Lower lobe of right lung (tissue), 2 donors: ENCODE data around the gene CD84. TPM values are rescaled to one million over a fixed set of nuclear protein-coding genes. Genes with fewer than 3 reads are reported as not detected.
"Not testable (repeated sequence)": the region's sequence is repeated elsewhere in the genome, so short reads cannot be mapped to it uniquely, and the experiment has no call there.

ENCODE experiments used
- ATAC-seq, 2 donors: fragments of 200-7000 bp; cut with Tn5 transposase; one replicate each; pipeline ENCODE4 v1.9.1; 2020 to 2022; ENCODE audit warnings: mild to moderate bottlenecking in 2 of 2, moderate library complexity in 2 of 2
- DNase-seq: peaks from one replicate; pipeline ENCODE4 v3.0.0-alpha.2; 2020
- H3K27ac ChIP-seq: fragments of 200-600 bp; one replicate; pipeline ENCODE4 v1.8.0; 2022
- H3K27me3 ChIP-seq: fragments of 200-600 bp; one replicate; pipeline ENCODE4 v1.8.0; 2022; ENCODE audit warnings: low read depth
- H3K36me3 ChIP-seq: fragments of 200-600 bp; one replicate; pipeline ENCODE4 v1.8.0; 2022; ENCODE audit warnings: mild to moderate bottlenecking
- H3K4me1 ChIP-seq: fragments of 200-600 bp; one replicate; pipeline ENCODE4 v1.8.0; 2022
- H3K4me3 ChIP-seq: fragments of 200-600 bp; one replicate; pipeline ENCODE4 v1.8.0; 2022; ENCODE audit warnings: mild to moderate bottlenecking
- H3K9me3 ChIP-seq: fragments of 200-600 bp; one replicate; pipeline ENCODE4 v1.8.0; 2022
- intact Hi-C: fragments of 100-400 bp; cut with DNase I; formaldehyde crosslinking; loops from one replicate; pipeline ENCODE4 v1.11.0; 2022
- total RNA-seq: library from RNA; stranded (reverse); fragmentation: NEBNext Ultra II Directional; extraction: Animal tissue kit (Norgen Biotek cat#: 25700); gene quantifications from one replicate; pipeline ENCODE4 v1.2.1, GENCODE V29; 2021
- TF ChIP-seq, protein P1 (sequence below): fragments of 200-600 bp; IDR thresholded peaks from one replicate; pipeline ENCODE4 v1.8.0; 2022; ENCODE audit warnings: antibody characterized with exemption, mild to moderate bottlenecking
- donor health status: DM: no; HTN: yes; CAD: no; lungs with severe emphysema.

The CD84 gene
- total RNA-seq, 1 donor from 2014 or later = 24.1 TPM

DNA sequence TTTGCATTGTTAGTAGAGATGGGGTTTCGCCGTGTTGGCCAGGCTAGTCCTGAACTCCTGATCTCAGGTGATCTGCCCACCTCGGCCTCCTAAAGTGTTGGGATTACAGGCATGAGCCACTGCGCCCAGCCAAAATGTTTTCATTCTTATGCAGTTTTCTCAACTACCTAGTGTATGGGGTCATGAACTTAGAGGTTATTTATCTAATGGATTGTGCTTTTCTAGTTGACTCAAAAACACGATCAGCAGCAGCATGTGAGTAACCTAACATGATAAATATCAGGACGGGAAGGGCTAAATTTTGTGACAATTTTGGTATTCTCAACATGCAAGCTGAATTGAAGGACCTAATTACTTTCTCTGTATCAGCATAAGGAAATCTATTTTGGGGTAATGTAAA, 9.2 kb upstream of the CD84 start:
- Histone ChIP-seq H3K36me3 (no peaks in the 10 kb centered on the region), H3K27me3 (no peaks in the 10 kb centered on the region), H3K9me3 (no peaks in the 10 kb centered on the region), H3K4me3 (no peak overlapping the region), H3K27ac (no peak overlapping the region), H3K4me1 (no peaks in the 10 kb centered on the region)
- intact Hi-C loops = no loop called here
- DNase-seq (no peak), ATAC-seq (no peak)
- TF ChIP-seq, protein P1, sequence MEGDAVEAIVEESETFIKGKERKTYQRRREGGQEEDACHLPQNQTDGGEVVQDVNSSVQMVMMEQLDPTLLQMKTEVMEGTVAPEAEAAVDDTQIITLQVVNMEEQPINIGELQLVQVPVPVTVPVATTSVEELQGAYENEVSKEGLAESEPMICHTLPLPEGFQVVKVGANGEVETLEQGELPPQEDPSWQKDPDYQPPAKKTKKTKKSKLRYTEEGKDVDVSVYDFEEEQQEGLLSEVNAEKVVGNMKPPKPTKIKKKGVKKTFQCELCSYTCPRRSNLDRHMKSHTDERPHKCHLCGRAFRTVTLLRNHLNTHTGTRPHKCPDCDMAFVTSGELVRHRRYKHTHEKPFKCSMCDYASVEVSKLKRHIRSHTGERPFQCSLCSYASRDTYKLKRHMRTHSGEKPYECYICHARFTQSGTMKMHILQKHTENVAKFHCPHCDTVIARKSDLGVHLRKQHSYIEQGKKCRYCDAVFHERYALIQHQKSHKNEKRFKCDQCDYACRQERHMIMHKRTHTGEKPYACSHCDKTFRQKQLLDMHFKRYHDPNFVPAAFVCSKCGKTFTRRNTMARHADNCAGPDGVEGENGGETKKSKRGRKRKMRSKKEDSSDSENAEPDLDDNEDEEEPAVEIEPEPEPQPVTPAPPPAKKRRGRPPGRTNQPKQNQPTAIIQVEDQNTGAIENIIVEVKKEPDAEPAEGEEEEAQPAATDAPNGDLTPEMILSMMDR = no peak

- H3K4me1 ChIP-seq = no peaks in the 10 kb centered on the region
- no peaks in the 10 kb centered on the region for H3K27me3 ChIP-seq
- DNase-seq (no peak), ATAC-seq (no peak)
- H3K9me3 ChIP-seq = no peaks in the 10 kb centered on the region
- intact Hi-C loops = no loop called here
- no peak overlapping the region for H3K4me3 ChIP-seq
- no peaks in the 10 kb centered on the region for H3K36me3 ChIP-seq
- TF ChIP-seq, protein P1 = no peak
- H3K27ac ChIP-seq = no peak overlapping the region
Measured at GRCh38 chr1:160584784-160585183, 5.5 kb upstream of the CD84 start.

GRCh38 chr1:160582976-160583375, 3.7 kb upstream of the CD84 start:
- intact Hi-C loops, ATAC-seq, H3K27ac ChIP-seq, H3K36me3 ChIP-seq, DNase-seq, H3K4me1 ChIP-seq, H3K27me3 ChIP-seq, H3K9me3 ChIP-seq, H3K4me3 ChIP-seq: not testable (repeated sequence)

- DNase-seq = no peak
- no peak overlapping the region for H3K4me3 ChIP-seq
- ATAC-seq = no peak
- TF ChIP-seq, protein P1 = no peak
- H3K4me1 ChIP-seq = no peaks in the 10 kb centered on the region
- intact Hi-C loops = no loop called here
- no peaks in the 10 kb centered on the region for H3K36me3 ChIP-seq
- no peaks in the 10 kb centered on the region for H3K9me3 ChIP-seq
- no peaks in the 10 kb centered on the region for H3K27me3 ChIP-seq
- no peak overlapping the region for H3K27ac ChIP-seq
Measured at GRCh38 chr1:160581961-160582360, 2.7 kb upstream of the CD84 start.

GRCh38 chr1:160580221-160580812, 1.0 kb upstream of the CD84 start:
- H3K4me3 ChIP-seq = no peak overlapping the region
- ATAC-seq (no peak), DNase-seq (no peak)
- no peaks in the 10 kb centered on the region for H3K9me3 ChIP-seq
- H3K27me3 ChIP-seq = no peaks in the 10 kb centered on the region
- no peak overlapping the region for H3K27ac ChIP-seq
- no peaks in the 10 kb centered on the region for H3K36me3 ChIP-seq
- TF ChIP-seq, protein P1 = no peak
- intact Hi-C loops = no loop called here
- peaks cover 5% of the 10 kb centered on the region for H3K4me1 ChIP-seq

GRCh38 chr1:160578525-160579191, 638 bp downstream of the CD84 start:
- TF ChIP-seq, protein P1 = no peak
- peak overlapping the region; percentile 34 for H3K4me3 ChIP-seq

More at GRCh38 chr1:160578525-160579191, 638 bp downstream of the CD84 start:
- H3K9me3 ChIP-seq = no peaks in the 10 kb centered on the region
- H3K4me1 ChIP-seq = peaks cover 12% of the 10 kb centered on the region
- no peak for ATAC-seq
- no peaks in the 10 kb centered on the region for H3K36me3 ChIP-seq
- H3K27ac ChIP-seq = peak overlapping the region; percentile 63
- H3K27me3 ChIP-seq = no peaks in the 10 kb centered on the region
- intact Hi-C loops = no loop called here
- no peak for DNase-seq
